Measurements from ENCODE around the gene NIPAL1. TPM values are rescaled to one million over a fixed set of nuclear protein-coding genes. Genes with fewer than 3 reads are reported as not detected.

NIPAL1 gene
- total RNA-seq, 1 donor from 2014 or later, result 4.9 TPM

DNA sequence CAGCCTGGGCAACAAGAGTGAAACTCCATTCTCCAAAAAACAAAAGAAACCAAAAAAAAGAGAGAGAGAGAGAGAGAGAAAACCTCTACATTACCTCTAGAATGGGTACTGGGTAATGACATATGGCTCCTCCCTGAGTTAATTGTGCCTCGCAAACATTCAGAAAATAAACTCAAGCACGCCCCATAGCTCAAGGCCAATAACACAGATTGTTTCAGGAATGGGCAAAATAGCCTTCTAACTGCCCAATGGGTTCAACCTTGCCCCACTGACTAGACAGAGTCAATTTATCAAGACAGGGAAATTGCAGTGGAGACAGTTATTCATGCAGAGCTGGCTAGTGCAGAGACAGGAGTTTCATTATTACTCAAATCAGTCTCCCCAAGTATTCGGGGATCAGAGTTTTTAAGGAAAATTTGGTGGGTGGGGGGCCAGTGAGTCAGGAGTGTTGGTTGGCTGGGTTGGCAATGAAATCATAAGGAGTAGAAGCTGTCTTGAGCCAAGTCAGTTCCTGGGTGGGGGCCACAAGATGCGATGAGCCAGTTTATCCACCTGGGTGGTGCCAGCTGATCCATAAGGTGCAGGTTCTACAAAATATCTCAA is 25.1 kb downstream of the NIPAL1 start:
- no peak for TF ChIP-seq EZH2 (IDR thresholded peaks at IDR 0.05; ENCODE audit: insufficient read depth, low read length)
- TF ChIP-seq, protein P1, sequence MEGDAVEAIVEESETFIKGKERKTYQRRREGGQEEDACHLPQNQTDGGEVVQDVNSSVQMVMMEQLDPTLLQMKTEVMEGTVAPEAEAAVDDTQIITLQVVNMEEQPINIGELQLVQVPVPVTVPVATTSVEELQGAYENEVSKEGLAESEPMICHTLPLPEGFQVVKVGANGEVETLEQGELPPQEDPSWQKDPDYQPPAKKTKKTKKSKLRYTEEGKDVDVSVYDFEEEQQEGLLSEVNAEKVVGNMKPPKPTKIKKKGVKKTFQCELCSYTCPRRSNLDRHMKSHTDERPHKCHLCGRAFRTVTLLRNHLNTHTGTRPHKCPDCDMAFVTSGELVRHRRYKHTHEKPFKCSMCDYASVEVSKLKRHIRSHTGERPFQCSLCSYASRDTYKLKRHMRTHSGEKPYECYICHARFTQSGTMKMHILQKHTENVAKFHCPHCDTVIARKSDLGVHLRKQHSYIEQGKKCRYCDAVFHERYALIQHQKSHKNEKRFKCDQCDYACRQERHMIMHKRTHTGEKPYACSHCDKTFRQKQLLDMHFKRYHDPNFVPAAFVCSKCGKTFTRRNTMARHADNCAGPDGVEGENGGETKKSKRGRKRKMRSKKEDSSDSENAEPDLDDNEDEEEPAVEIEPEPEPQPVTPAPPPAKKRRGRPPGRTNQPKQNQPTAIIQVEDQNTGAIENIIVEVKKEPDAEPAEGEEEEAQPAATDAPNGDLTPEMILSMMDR (IDR thresholded peaks at IDR 0.05; ENCODE audit: insufficient read depth, low read depth, low read length), result no peak
- H3K4me2 ChIP-seq (ENCODE audit: low read length), result no peak overlapping the region
- H3K4me1 ChIP-seq (ENCODE audit: insufficient read depth, low read length), result no peaks in the 10 kb centered on the region
- Mint-ChIP-seq H3K36me3 (ENCODE audit: low read depth, unreplicated experiment) (no peaks in the 10 kb centered on the region), H3K27ac (ENCODE audit: unreplicated experiment) (no peak overlapping the region), H3K4me3 (ENCODE audit: unreplicated experiment) (no peak overlapping the region), H3K4me1 (ENCODE audit: low read depth, unreplicated experiment) (peaks cover 1% of the 10 kb centered on the region), H3K9me3 (ENCODE audit: unreplicated experiment) (no peaks in the 10 kb centered on the region), H3K27me3 (ENCODE audit: low read depth, unreplicated experiment) (no peaks in the 10 kb centered on the region)
- H3K4me3 ChIP-seq (ENCODE audit: insufficient read depth, low read depth, low read length), result no peak overlapping the region
- H3K36me3 ChIP-seq (ENCODE audit: insufficient read depth, low read length), result no peaks in the 10 kb centered on the region
- no peaks in the 10 kb centered on the region for H3K79me2 ChIP-seq (ENCODE audit: insufficient read depth, low read length)
- DNase-seq (ENCODE audit: low read depth) (no peak), FAIRE-seq (no peak)
- H3K27me3 ChIP-seq (ENCODE audit: insufficient read depth, low read length), result peaks cover 4% of the 10 kb centered on the region
- H4K20me1 ChIP-seq (ENCODE audit: insufficient read depth, low read length), result no peaks in the 10 kb centered on the region
- H3K9me3 ChIP-seq (ENCODE audit: insufficient read depth, low read depth, low read length), result no peaks in the 10 kb centered on the region
- no peak overlapping the region for H3K27ac ChIP-seq (ENCODE audit: low read depth, low read length)
- no peak overlapping the region for H3K9ac ChIP-seq (ENCODE audit: low read length)
- no peak overlapping the region for H2AFZ ChIP-seq (ENCODE audit: low read depth, low read length)

DNA sequence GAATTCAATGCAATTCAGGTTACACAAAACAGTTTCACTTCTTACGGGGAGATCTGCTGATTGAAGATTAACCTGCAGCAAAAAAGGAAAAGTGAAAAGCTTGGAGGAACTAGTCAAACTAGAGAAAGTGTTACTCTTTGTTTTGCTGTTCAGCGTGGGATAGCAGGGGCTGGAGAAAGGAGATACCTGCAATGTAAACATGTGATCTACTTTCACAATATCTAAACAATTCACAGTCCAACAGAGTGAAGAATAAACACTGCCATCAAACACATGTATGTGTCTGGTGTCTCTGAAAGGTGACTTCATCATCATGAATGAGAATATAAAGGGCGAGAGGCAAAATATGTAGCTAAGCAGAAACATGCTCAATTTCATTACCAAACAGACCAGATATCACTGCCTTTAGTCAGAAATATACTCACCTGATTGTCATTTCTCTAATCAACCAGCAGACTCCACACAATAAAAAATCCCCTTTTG is 26.4 kb downstream of the NIPAL1 start:
- Histone ChIP-seq H3K4me2 (ENCODE audit: low read length) (no peak overlapping the region), H4K20me1 (ENCODE audit: insufficient read depth, low read length) (no peaks in the 10 kb centered on the region), H3K36me3 (ENCODE audit: insufficient read depth, low read length) (no peaks in the 10 kb centered on the region), H3K79me2 (ENCODE audit: insufficient read depth, low read length) (no peaks in the 10 kb centered on the region), H2AFZ (ENCODE audit: low read depth, low read length) (no peak overlapping the region), H3K4me1 (ENCODE audit: insufficient read depth, low read length) (no peaks in the 10 kb centered on the region), H3K27me3 (ENCODE audit: insufficient read depth, low read length) (peaks cover 6% of the 10 kb centered on the region), H3K4me3 (ENCODE audit: insufficient read depth, low read depth, low read length) (no peak overlapping the region), H3K9me3 (ENCODE audit: insufficient read depth, low read depth, low read length) (no peaks in the 10 kb centered on the region), H3K9ac (ENCODE audit: low read length) (no peak overlapping the region), H3K27ac (ENCODE audit: low read depth, low read length) (no peak overlapping the region)
- H3K9me3 Mint-ChIP-seq (ENCODE audit: unreplicated experiment), result no peaks in the 10 kb centered on the region
- no peak overlapping the region for H3K27ac Mint-ChIP-seq (ENCODE audit: unreplicated experiment)
- H3K27me3 Mint-ChIP-seq (ENCODE audit: low read depth, unreplicated experiment), result no peaks in the 10 kb centered on the region
- H3K36me3 Mint-ChIP-seq (ENCODE audit: low read depth, unreplicated experiment), result no peaks in the 10 kb centered on the region
- TF ChIP-seq EZH2 (IDR thresholded peaks at IDR 0.05; ENCODE audit: insufficient read depth, low read length), result no peak
- TF ChIP-seq, protein P1 (IDR thresholded peaks at IDR 0.05; ENCODE audit: insufficient read depth, low read depth, low read length), result no peak
- no peak for FAIRE-seq
- peaks cover 1% of the 10 kb centered on the region for H3K4me1 Mint-ChIP-seq (ENCODE audit: low read depth, unreplicated experiment)
- H3K4me3 Mint-ChIP-seq (ENCODE audit: unreplicated experiment), result no peak overlapping the region
- DNase-seq (ENCODE audit: low read depth), result no peak

DNA sequence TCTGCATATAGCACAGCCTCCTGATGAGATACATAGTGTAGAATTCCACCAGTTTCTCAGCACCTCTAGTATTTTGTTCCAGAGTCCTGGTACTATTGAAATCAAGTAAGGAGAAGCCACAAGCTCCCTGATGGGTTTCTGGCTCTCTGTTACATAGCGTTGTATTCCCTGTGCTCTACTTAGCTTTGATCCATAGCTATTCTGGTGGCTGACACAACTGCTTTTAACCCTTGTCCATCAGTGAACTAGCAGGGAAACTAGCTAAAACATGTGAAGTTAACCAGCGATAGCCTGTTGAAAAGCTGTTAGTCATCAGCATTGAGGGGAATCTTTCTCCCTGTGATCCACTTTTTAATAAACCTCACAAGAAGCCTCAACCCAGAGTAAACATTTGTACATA is 26.9 kb downstream of the NIPAL1 start:
- Mint-ChIP-seq H3K27ac (ENCODE audit: unreplicated experiment) (no peak overlapping the region), H3K4me1 (ENCODE audit: low read depth, unreplicated experiment) (peaks cover 1% of the 10 kb centered on the region), H3K4me3 (ENCODE audit: unreplicated experiment) (no peak overlapping the region), H3K27me3 (ENCODE audit: low read depth, unreplicated experiment) (no peaks in the 10 kb centered on the region), H3K36me3 (ENCODE audit: low read depth, unreplicated experiment) (no peaks in the 10 kb centered on the region), H3K9me3 (ENCODE audit: unreplicated experiment) (no peaks in the 10 kb centered on the region)
- H3K27ac ChIP-seq (ENCODE audit: low read depth, low read length), result no peak overlapping the region
- TF ChIP-seq, protein P1 (IDR thresholded peaks at IDR 0.05; ENCODE audit: insufficient read depth, low read depth, low read length), result no peak
- TF ChIP-seq EZH2 (IDR thresholded peaks at IDR 0.05; ENCODE audit: insufficient read depth, low read length), result no peak
- H3K4me3 ChIP-seq (ENCODE audit: insufficient read depth, low read depth, low read length), result no peak overlapping the region
- H3K27me3 ChIP-seq (ENCODE audit: insufficient read depth, low read length), result peaks cover 6% of the 10 kb centered on the region
- no peak overlapping the region for H3K9ac ChIP-seq (ENCODE audit: low read length)
- H4K20me1 ChIP-seq (ENCODE audit: insufficient read depth, low read length), result no peaks in the 10 kb centered on the region
- no peaks in the 10 kb centered on the region for H3K9me3 ChIP-seq (ENCODE audit: insufficient read depth, low read depth, low read length)
- H3K36me3 ChIP-seq (ENCODE audit: insufficient read depth, low read length), result no peaks in the 10 kb centered on the region
- H3K4me2 ChIP-seq (ENCODE audit: low read length), result no peak overlapping the region
- DNase-seq (ENCODE audit: low read depth) (no peak), FAIRE-seq (no peak)
- no peak overlapping the region for H2AFZ ChIP-seq (ENCODE audit: low read depth, low read length)
- H3K4me1 ChIP-seq (ENCODE audit: insufficient read depth, low read length), result no peaks in the 10 kb centered on the region
- H3K79me2 ChIP-seq (ENCODE audit: insufficient read depth, low read length), result no peaks in the 10 kb centered on the region

Data from astrocyte (in vitro differentiated cells and primary cell).